Omental fat pad (tissue), 4 donors: ENCODE measurements around the gene THOC1. TPM values are rescaled to one million over a fixed set of nuclear protein-coding genes. Genes with fewer than 3 reads are reported as not detected.

Source experiments
- ATAC-seq: fragments of 150-250 bp; one replicate; pipeline ENCODE4 v1.9.1; 2016; ENCODE audit warnings: mild to moderate bottlenecking, moderate library complexity; ENCODE audit not compliant: low FRiP score
- DNase-seq: peaks from one replicate; pipeline ENCODE4 v3.0.0-alpha.2; 2019; ENCODE audit warnings: low spot score
- total RNA-seq, 4 donors: library from RNA; depleted of rRNA; stranded (reverse); fragments of >200 nt; gene quantifications; one replicate each; pipeline ENCODE4 v1.1.0, GENCODE V29; 2016
- TF ChIP-seq, protein P1 (sequence below), 3 donors: fragments of 450-650 bp; IDR thresholded peaks; one replicate each; pipeline ENCODE4 v1.5.1; 2016 to 2017; ENCODE audit warnings: antibody characterized with exemption in 3 of 3, mild to moderate bottlenecking in 3 of 3, moderate library complexity in 2 of 3

THOC1 gene
- total RNA-seq, 4 donors from 2014 or later, result 33.0 to 60.6 (median 45.9) TPM

DNA sequence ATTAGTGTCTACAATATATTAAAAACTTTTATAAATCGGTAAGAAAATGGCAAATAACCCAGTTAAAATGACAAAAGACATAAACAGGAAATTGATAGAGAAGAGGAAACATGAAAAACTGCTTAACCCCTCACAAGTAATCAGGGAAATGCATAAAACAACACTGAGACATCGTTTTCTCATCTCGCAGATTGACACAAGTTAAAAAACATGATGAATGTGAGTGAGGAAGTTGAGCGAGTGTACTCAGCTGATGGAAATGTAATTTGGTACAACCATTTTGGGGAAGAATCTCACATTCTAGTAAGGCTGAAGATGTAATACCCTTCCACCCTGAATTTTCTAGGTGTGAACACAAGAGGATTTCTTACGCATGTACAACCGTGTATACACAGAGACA lies 18.0 kb upstream of the THOC1 start:
- no peak for ATAC-seq
- TF ChIP-seq, protein P1, sequence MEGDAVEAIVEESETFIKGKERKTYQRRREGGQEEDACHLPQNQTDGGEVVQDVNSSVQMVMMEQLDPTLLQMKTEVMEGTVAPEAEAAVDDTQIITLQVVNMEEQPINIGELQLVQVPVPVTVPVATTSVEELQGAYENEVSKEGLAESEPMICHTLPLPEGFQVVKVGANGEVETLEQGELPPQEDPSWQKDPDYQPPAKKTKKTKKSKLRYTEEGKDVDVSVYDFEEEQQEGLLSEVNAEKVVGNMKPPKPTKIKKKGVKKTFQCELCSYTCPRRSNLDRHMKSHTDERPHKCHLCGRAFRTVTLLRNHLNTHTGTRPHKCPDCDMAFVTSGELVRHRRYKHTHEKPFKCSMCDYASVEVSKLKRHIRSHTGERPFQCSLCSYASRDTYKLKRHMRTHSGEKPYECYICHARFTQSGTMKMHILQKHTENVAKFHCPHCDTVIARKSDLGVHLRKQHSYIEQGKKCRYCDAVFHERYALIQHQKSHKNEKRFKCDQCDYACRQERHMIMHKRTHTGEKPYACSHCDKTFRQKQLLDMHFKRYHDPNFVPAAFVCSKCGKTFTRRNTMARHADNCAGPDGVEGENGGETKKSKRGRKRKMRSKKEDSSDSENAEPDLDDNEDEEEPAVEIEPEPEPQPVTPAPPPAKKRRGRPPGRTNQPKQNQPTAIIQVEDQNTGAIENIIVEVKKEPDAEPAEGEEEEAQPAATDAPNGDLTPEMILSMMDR (IDR thresholded peaks at IDR 0.05), result no peak
- DNase-seq, result no peak

DNA sequence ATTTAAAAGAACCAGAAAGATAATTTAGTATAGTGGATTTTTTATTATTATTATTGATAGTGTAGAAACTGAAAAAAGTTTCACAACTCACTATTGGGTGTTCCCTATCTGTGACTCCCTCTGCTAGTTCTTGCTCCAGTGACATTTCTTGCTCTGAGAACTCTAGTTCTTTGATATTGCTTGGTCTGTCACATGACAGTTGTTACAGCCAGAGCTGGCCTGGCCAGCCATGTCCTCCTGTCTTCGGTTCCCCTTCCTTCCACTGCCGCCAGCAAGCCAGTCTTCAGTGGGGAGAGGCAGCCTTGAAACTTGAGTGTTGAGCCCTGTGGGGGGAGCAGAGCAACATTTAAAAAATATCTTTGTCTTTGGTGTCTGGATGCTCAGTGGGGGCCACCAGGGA lies 7.6 kb upstream of the THOC1 start:
- DNase-seq (no peak), ATAC-seq (no peak)
- TF ChIP-seq, protein P1 (IDR thresholded peaks at IDR 0.05), result no peak

DNA sequence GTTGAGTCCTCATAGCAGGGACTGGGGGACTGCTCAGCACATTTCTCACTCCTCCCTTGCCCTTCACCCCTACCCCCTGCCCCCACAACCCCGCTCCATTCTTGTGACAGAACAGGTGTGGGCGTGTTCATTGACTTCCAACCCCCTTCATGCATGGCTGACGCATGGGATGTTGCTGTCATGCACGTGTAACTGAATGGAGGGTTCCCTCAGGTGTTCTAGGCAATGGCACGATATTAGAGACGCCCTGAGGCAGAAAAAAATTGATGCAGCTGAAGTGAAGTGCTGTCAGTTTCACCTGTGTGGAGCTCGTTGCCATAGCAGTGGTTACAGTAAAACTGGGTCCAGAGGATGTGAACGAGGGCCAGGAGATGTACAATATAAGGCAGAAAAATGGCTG lies 6.5 kb upstream of the THOC1 start:
- ATAC-seq (no peak), DNase-seq (no peak)
- TF ChIP-seq, protein P1 (IDR thresholded peaks at IDR 0.05), result no peak

DNA sequence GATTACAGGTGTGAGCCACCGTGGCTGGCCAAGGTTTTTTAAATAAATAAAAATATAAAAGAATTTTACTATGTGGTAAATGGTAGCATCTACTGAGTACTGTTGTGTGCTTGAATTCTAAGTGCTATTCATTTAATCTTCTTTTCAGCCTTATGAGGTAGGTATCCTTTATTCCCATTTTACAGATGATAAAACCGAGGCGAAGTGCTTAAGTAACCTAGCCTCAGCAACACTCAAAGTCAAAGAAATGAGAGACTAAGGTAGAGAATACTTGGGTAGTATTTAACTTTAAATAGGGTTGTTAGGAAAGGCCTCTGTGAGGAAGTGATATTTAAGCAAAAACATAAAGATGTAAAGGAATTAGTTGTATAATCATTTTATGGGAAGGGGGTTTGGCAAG lies 5.7 kb upstream of the THOC1 start:
- TF ChIP-seq, protein P1 (IDR thresholded peaks at IDR 0.05), result no peak
- ATAC-seq (no peak), DNase-seq (no peak)

DNA sequence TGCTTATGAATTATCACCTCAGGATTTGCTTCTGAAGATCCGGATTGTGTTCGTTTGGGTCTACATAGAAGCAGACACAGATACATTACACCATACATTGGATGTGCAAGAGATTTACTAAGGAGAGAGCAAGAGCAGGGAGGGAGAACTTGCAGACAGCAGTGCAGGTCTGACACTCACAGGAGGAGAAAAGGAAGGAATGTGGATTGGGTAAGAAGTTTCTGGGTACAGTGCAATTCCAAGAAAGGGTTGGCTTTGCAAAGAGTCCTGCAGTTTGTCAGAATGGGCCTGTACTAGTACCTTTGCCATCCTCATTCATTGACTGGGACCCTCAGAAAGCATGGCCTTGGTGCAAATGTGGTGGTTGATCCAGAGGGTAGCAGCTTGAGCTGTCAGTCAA lies 4.8 kb upstream of the THOC1 start:
- ATAC-seq (no peak), DNase-seq (no peak)
- TF ChIP-seq, protein P1 (IDR thresholded peaks at IDR 0.05), result no peak

DNA sequence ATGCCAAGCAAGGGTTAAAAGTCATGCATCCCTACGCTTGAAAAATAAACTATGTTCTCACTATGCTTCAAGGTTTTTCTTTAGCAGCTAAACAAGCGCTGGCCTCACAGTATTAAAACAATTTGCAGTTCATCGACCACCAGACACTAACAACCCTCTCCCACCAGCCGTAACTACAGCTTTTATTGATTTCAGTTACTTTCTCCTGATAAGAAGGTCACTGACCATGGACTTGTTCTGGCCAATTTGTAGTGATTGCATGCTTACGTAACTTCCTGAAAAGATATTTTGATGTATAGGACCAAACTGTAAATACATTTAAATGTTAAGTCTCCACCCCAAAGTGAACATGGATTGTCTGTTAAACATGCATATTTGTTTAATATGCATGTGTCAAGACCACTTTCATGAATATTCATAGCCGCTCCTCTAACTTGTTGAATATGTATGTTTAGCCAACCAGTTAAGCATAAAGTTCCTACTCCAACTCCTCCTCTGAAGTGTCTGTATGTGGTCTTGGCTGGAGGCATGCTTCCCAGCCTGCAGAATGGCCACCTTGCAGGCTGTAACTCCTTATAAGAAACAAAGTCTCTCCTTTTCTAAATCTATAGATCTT lies 1.7 kb upstream of the THOC1 start:
- no peak for ATAC-seq
- no peak for DNase-seq
- TF ChIP-seq, protein P1 (IDR thresholded peaks at IDR 0.05), result no peak

DNA sequence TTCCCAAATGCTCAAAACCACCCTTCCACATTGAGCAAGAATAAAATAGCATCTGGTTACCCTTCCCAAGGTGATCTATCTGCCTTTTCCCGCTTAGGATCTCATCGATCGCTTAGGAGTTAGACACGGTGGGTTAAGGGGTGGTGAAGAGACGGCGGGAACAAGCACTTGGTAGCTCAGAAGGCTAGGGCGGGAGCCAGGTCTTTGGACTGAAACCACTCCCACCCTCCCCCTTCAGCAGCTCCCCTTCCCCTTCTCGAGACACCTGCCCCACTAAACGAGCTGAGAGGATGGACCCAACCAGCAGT lies 513 bp downstream of the THOC1 start:
- DNase-seq, result no peak
- no peak for ATAC-seq
- TF ChIP-seq, protein P1 (IDR thresholded peaks at IDR 0.05), result no peak
